ENCODE measurements around the gene PTGIR.
A peak's percentile ranks its signal among the peaks of the same experiment; 100 is the strongest.

The PTGIR gene

GRCh38 chr19:46621191-46622117 lies 3.4 kb downstream of the PTGIR start:
- H3K27me3 ChIP-seq (ENCODE audit: control insufficient read depth, insufficient read depth, low read length), result peaks cover 10% of the 10 kb centered on the region
- no peak overlapping the region for H3K4me3 ChIP-seq (ENCODE audit: low read length)
- H3K4me1 ChIP-seq (ENCODE audit: control insufficient read depth, insufficient read depth, low read length), result peaks cover 6% of the 10 kb centered on the region
- H3K36me3 ChIP-seq (ENCODE audit: control insufficient read depth, insufficient read depth, low read length), result no peaks in the 10 kb centered on the region
- H3K9me3 ChIP-seq (ENCODE audit: control insufficient read depth, low read length), result no peaks in the 10 kb centered on the region
- peak overlapping the region; percentile 34 for H3K9ac ChIP-seq (ENCODE audit: low read length)

- Histone ChIP-seq H3K4me1 (ENCODE audit: control insufficient read depth, insufficient read depth, low read length) (no peaks in the 10 kb centered on the region), H3K4me3 (ENCODE audit: low read length) (no peak overlapping the region), H3K9me3 (ENCODE audit: control insufficient read depth, low read length) (no peaks in the 10 kb centered on the region), H3K27me3 (ENCODE audit: control insufficient read depth, insufficient read depth, low read length) (peaks cover 11% of the 10 kb centered on the region), H3K9ac (ENCODE audit: low read length) (peak overlapping the region; percentile 34), H3K36me3 (ENCODE audit: control insufficient read depth, insufficient read depth, low read length) (no peaks in the 10 kb centered on the region)
Observed at GRCh38 chr19:46620716-46621115, 4.2 kb downstream of the PTGIR start.

GRCh38 chr19:46620267-46620666 lies 4.6 kb downstream of the PTGIR start:
- Histone ChIP-seq H3K36me3 (ENCODE audit: control insufficient read depth, insufficient read depth, low read length) (no peaks in the 10 kb centered on the region), H3K4me3 (ENCODE audit: low read length) (no peak overlapping the region), H3K27me3 (ENCODE audit: control insufficient read depth, insufficient read depth, low read length) (peaks cover 11% of the 10 kb centered on the region), H3K9me3 (ENCODE audit: control insufficient read depth, low read length) (no peaks in the 10 kb centered on the region), H3K9ac (ENCODE audit: low read length) (no peak overlapping the region), H3K4me1 (ENCODE audit: control insufficient read depth, insufficient read depth, low read length) (no peaks in the 10 kb centered on the region)

- Histone ChIP-seq H3K4me3 (ENCODE audit: low read length) (no peak overlapping the region), H3K4me1 (ENCODE audit: control insufficient read depth, insufficient read depth, low read length) (no peaks in the 10 kb centered on the region), H3K9ac (ENCODE audit: low read length) (no peak overlapping the region), H3K9me3 (ENCODE audit: control insufficient read depth, low read length) (no peaks in the 10 kb centered on the region), H3K27me3 (ENCODE audit: control insufficient read depth, insufficient read depth, low read length) (peaks cover 11% of the 10 kb centered on the region), H3K36me3 (ENCODE audit: control insufficient read depth, insufficient read depth, low read length) (no peaks in the 10 kb centered on the region)
Observed at GRCh38 chr19:46618670-46619231, 6.1 kb downstream of the PTGIR start.

GRCh38 chr19:46617601-46618000 lies 7.3 kb downstream of the PTGIR start:
- H3K9ac ChIP-seq (ENCODE audit: low read length), result no peak overlapping the region
- no peaks in the 10 kb centered on the region for H3K36me3 ChIP-seq (ENCODE audit: control insufficient read depth, insufficient read depth, low read length)
- peaks cover 11% of the 10 kb centered on the region for H3K27me3 ChIP-seq (ENCODE audit: control insufficient read depth, insufficient read depth, low read length)
- H3K4me3 ChIP-seq (ENCODE audit: low read length), result no peak overlapping the region
- H3K4me1 ChIP-seq (ENCODE audit: control insufficient read depth, insufficient read depth, low read length), result no peaks in the 10 kb centered on the region
- H3K9me3 ChIP-seq (ENCODE audit: control insufficient read depth, low read length), result no peaks in the 10 kb centered on the region

- no peak overlapping the region for H3K9ac ChIP-seq (ENCODE audit: low read length)
- H3K4me3 ChIP-seq (ENCODE audit: low read length), result no peak overlapping the region
- no peaks in the 10 kb centered on the region for H3K9me3 ChIP-seq (ENCODE audit: control insufficient read depth, low read length)
- no peaks in the 10 kb centered on the region for H3K36me3 ChIP-seq (ENCODE audit: control insufficient read depth, insufficient read depth, low read length)
- peaks cover 4% of the 10 kb centered on the region for H3K4me1 ChIP-seq (ENCODE audit: control insufficient read depth, insufficient read depth, low read length)
- peaks cover 11% of the 10 kb centered on the region for H3K27me3 ChIP-seq (ENCODE audit: control insufficient read depth, insufficient read depth, low read length)
Observed at GRCh38 chr19:46616631-46617322, 8.1 kb downstream of the PTGIR start.

GRCh38 chr19:46615966-46616365 lies 8.9 kb downstream of the PTGIR start:
- Histone ChIP-seq H3K27me3 (ENCODE audit: control insufficient read depth, insufficient read depth, low read length) (peaks cover 11% of the 10 kb centered on the region), H3K9ac (ENCODE audit: low read length) (no peak overlapping the region), H3K4me3 (ENCODE audit: low read length) (no peak overlapping the region), H3K9me3 (ENCODE audit: control insufficient read depth, low read length) (no peaks in the 10 kb centered on the region), H3K36me3 (ENCODE audit: control insufficient read depth, insufficient read depth, low read length) (no peaks in the 10 kb centered on the region), H3K4me1 (ENCODE audit: control insufficient read depth, insufficient read depth, low read length) (peaks cover 4% of the 10 kb centered on the region)

GRCh38 chr19:46614114-46614722 lies 10.7 kb downstream of the PTGIR start:
- peaks cover 4% of the 10 kb centered on the region for H3K4me1 ChIP-seq (ENCODE audit: control insufficient read depth, insufficient read depth, low read length)
- H3K36me3 ChIP-seq (ENCODE audit: control insufficient read depth, insufficient read depth, low read length), result peaks cover 3% of the 10 kb centered on the region
- no peak overlapping the region for H3K9ac ChIP-seq (ENCODE audit: low read length)
- H3K9me3 ChIP-seq (ENCODE audit: control insufficient read depth, low read length), result no peaks in the 10 kb centered on the region
- peaks cover 3% of the 10 kb centered on the region for H3K27me3 ChIP-seq (ENCODE audit: control insufficient read depth, insufficient read depth, low read length)
- no peak overlapping the region for H3K4me3 ChIP-seq (ENCODE audit: low read length)

- Histone ChIP-seq H3K4me1 (ENCODE audit: control insufficient read depth, insufficient read depth, low read length) (peaks cover 4% of the 10 kb centered on the region), H3K9ac (ENCODE audit: low read length) (no peak overlapping the region), H3K27me3 (ENCODE audit: control insufficient read depth, insufficient read depth, low read length) (peaks cover 3% of the 10 kb centered on the region), H3K36me3 (ENCODE audit: control insufficient read depth, insufficient read depth, low read length) (peaks cover 10% of the 10 kb centered on the region), H3K9me3 (ENCODE audit: control insufficient read depth, low read length) (no peaks in the 10 kb centered on the region), H3K4me3 (ENCODE audit: low read length) (no peak overlapping the region)
Observed at GRCh38 chr19:46613525-46613924, 11.4 kb downstream of the PTGIR start.

- peaks cover 3% of the 10 kb centered on the region for H3K27me3 ChIP-seq (ENCODE audit: control insufficient read depth, insufficient read depth, low read length)
- H3K9me3 ChIP-seq (ENCODE audit: control insufficient read depth, low read length), result no peaks in the 10 kb centered on the region
- no peak overlapping the region for H3K9ac ChIP-seq (ENCODE audit: low read length)
- H3K4me1 ChIP-seq (ENCODE audit: control insufficient read depth, insufficient read depth, low read length), result peaks cover 4% of the 10 kb centered on the region
- no peak overlapping the region for H3K4me3 ChIP-seq (ENCODE audit: low read length)
- peaks cover 23% of the 10 kb centered on the region for H3K36me3 ChIP-seq (ENCODE audit: control insufficient read depth, insufficient read depth, low read length)
Observed at GRCh38 chr19:46611776-46612175, 13.1 kb downstream of the PTGIR start.

GRCh38 chr19:46610851-46611770 lies 13.8 kb downstream of the PTGIR start:
- Histone ChIP-seq H3K9me3 (ENCODE audit: control insufficient read depth, low read length) (no peaks in the 10 kb centered on the region), H3K9ac (ENCODE audit: low read length) (no peak overlapping the region), H3K36me3 (ENCODE audit: control insufficient read depth, insufficient read depth, low read length) (peaks cover 23% of the 10 kb centered on the region), H3K4me1 (ENCODE audit: control insufficient read depth, insufficient read depth, low read length) (peaks cover 4% of the 10 kb centered on the region), H3K27me3 (ENCODE audit: control insufficient read depth, insufficient read depth, low read length) (no peaks in the 10 kb centered on the region), H3K4me3 (ENCODE audit: low read length) (no peak overlapping the region)
